IMR-90 (cell line): ENCODE results near the gene SLC13A5. TPM values are rescaled to one million over a fixed set of nuclear protein-coding genes. Genes with fewer than 3 reads are reported as not detected.

ENCODE experiments used
- ATAC-seq: fragments of 200-7000 bp; cut with Tn5 transposase; 2 replicates; pipeline ENCODE4 v1.9.1; 2020; ENCODE audit warnings: low read depth, mild to moderate bottlenecking, moderate library complexity
- BruUV-seq: library from RNA; stranded (reverse); fragments of 400-500 nt; replicated peaks from 2 replicates; lab custom pipeline; 2021; lab: Mats Ljungman, UMichigan
- CTCF ChIA-PET: fragments of 300-600 bp; formaldehyde crosslinking; extraction: SDS; loops from one replicate; lab custom pipeline; 2021; ENCODE audit warnings: antibody characterized with exemption; lab: Yijun Ruan, JAX
- POLR2A ChIA-PET: fragments of 300-600 bp; sonication (Branson Sonifier 250); formaldehyde crosslinking; loops from one replicate; lab custom pipeline; 2022; ENCODE audit warnings: antibody characterized with exemption; ENCODE audit not compliant: unreplicated experiment; lab: Charles Lee
- DNase-seq: peaks from one replicate; pipeline ENCODE4 v3.0.0; 2013
- H2AFZ ChIP-seq: replicated peaks from 2 replicates; pipeline ENCODE3; 2013; ENCODE audit warnings: low read length, mild to moderate bottlenecking; ENCODE audit not compliant: poor library complexity
- H2AK5ac ChIP-seq: 2 replicates; pipeline ENCODE4 v1.6.1; 2013; ENCODE audit warnings: low read depth, low read length, inconsistent platforms
- H2AK9ac ChIP-seq: replicated peaks from 2 replicates; pipeline ENCODE3; 2013; ENCODE audit warnings: mild to moderate bottlenecking, low read depth, low read length, moderate library complexity; ENCODE audit not compliant: poor library complexity
- H2BK120ac ChIP-seq: 2 replicates; pipeline ENCODE4 v1.6.1; 2013; ENCODE audit warnings: low read depth, low read length, inconsistent platforms
- H2BK15ac ChIP-seq: 3 replicates; pipeline ENCODE4 v1.6.1; 2013; ENCODE audit warnings: low read depth, low read length, inconsistent platforms
- H2BK20ac ChIP-seq: 2 replicates; pipeline ENCODE4 v1.6.1; 2013; ENCODE audit warnings: low read depth, mild to moderate bottlenecking, inconsistent platforms, low read length, moderate library complexity
- H2BK5ac ChIP-seq: 2 replicates; pipeline ENCODE4 v1.6.1; 2013; ENCODE audit warnings: mild to moderate bottlenecking, low read depth, low read length, inconsistent platforms; ENCODE audit not compliant: poor library complexity, severe bottlenecking
- H3K14ac ChIP-seq: replicated peaks from 2 replicates; pipeline ENCODE4 v1.6.1; 2013; ENCODE audit warnings: low read depth, low read length, inconsistent platforms
- H3K18ac ChIP-seq: 2 replicates; pipeline ENCODE4 v1.6.1; 2013; ENCODE audit warnings: low read depth, low read length, control low read depth
- H3K23ac ChIP-seq: 2 replicates; pipeline ENCODE4 v1.6.1; 2013; ENCODE audit warnings: low read depth, low read length, inconsistent platforms
- H3K27ac ChIP-seq: 2 replicates; pipeline ENCODE4 v1.5.1; 2013; ENCODE audit warnings: mild to moderate bottlenecking, control low read depth, low read length; ENCODE audit not compliant: insufficient read depth
- H3K27me3 ChIP-seq: 2 replicates; pipeline ENCODE4 v1.6.1; 2013; ENCODE audit warnings: low read length; ENCODE audit not compliant: control insufficient read depth, insufficient read depth
- H3K36me3 ChIP-seq: 2 replicates; pipeline ENCODE4 v1.6.1; 2013; ENCODE audit warnings: low read length, mixed read lengths; ENCODE audit not compliant: control insufficient read depth, insufficient read depth
- H3K4ac ChIP-seq: 2 replicates; pipeline ENCODE4 v1.6.1; 2013; ENCODE audit warnings: low read depth, low read length, inconsistent platforms
- H3K4me1 ChIP-seq: 2 replicates; pipeline ENCODE4 v1.6.1; 2013; ENCODE audit warnings: low read length, mixed read lengths; ENCODE audit not compliant: control insufficient read depth, insufficient read depth
- H3K4me2 ChIP-seq: 2 replicates; pipeline ENCODE4 v1.6.1; 2013; ENCODE audit warnings: low read depth, mild to moderate bottlenecking, control low read depth, low read length, moderate library complexity
- H3K4me3 ChIP-seq: 2 replicates; pipeline ENCODE4 v1.5.1; 2013; ENCODE audit warnings: low read depth, mild to moderate bottlenecking, control low read depth, low read length, moderate library complexity; ENCODE audit not compliant: insufficient read depth
- H3K56ac ChIP-seq: 2 replicates; pipeline ENCODE4 v1.6.1; 2013; ENCODE audit warnings: low read length, inconsistent platforms; ENCODE audit not compliant: insufficient read depth; ENCODE audit errors: extremely low read depth
- H3K79me1 ChIP-seq, 2 experiments: 2 replicates each; pipeline ENCODE4 v1.6.1; 2013; ENCODE audit warnings: low read length in 2 of 2, inconsistent platforms in 1 of 2, low read depth in 1 of 2
- H3K9ac ChIP-seq: 2 replicates; pipeline ENCODE4 v1.6.1; 2013; ENCODE audit warnings: low read depth, low read length, control low read depth
- H3K9me1 ChIP-seq: 2 replicates; pipeline ENCODE4 v1.6.1; 2013; ENCODE audit warnings: low read length, inconsistent platforms; ENCODE audit not compliant: insufficient read depth
- H3K9me3 ChIP-seq: 2 replicates; pipeline ENCODE4 v1.6.1; 2013; ENCODE audit warnings: low read length; ENCODE audit not compliant: control insufficient read depth, insufficient read depth
- H4K20me1 ChIP-seq: 2 replicates; pipeline ENCODE4 v1.6.1; 2013; ENCODE audit warnings: low read length, inconsistent platforms; ENCODE audit not compliant: insufficient read depth
- H4K5ac ChIP-seq: 2 replicates; pipeline ENCODE4 v1.6.1; 2013; ENCODE audit warnings: mild to moderate bottlenecking, low read depth, low read length, control low read depth
- H4K8ac ChIP-seq, 2 experiments: 2 replicates each; pipeline ENCODE4 v1.6.1; 2013; ENCODE audit warnings: low read depth in 2 of 2, low read length in 2 of 2, control low read depth in 1 of 2, inconsistent platforms in 1 of 2
- H4K91ac ChIP-seq: 2 replicates; pipeline ENCODE4 v1.6.1; 2013; ENCODE audit warnings: low read depth, low read length, inconsistent platforms; ENCODE audit not compliant: insufficient read depth
- BHLHE40 ChIP-seq: fragments of 150-350 bp; IDR thresholded peaks from 2 replicates; pipeline ENCODE4 v1.6.1; 2016; ENCODE audit warnings: mild to moderate bottlenecking, low read depth, low read length
- MAFK ChIP-seq: IDR thresholded peaks from 2 replicates; pipeline ENCODE4 v1.6.1; 2012; ENCODE audit warnings: low read depth, low read length, improper control_type of control experiment
- WGBS, 2 experiments: methylation state at CpG; one replicate each; pipeline versions ENCODE4 v1.1.5 to v1.1.7; 2013; ENCODE audit warnings: missing lambda C conversion rate in 2 of 2; ENCODE audit not compliant: insufficient read length in 1 of 2; ENCODE audit errors: extremely low coverage in 2 of 2; 5-methylcytosine and 5-hydroxymethylcytosine counted together
- dilution Hi-C: fragments of 300-500 bp; cut with HindIII; formaldehyde crosslinking; loops from one replicate; pipeline ENCODE4 v1.14.3; 2018; ENCODE audit warnings: low sequenced_read_pairs; ENCODE audit not compliant: unreplicated experiment
- in situ Hi-C: fragments of 300-500 bp; cut with MboI; formaldehyde crosslinking; loops from 3 replicates; pipeline ENCODE4 v1.14.3; 2019; ENCODE audit warnings: low sequenced_read_pairs, inconsistent platforms, mixed read lengths
- intact Hi-C: fragments of 100-400 bp; cut with micrococcal nuclease; formaldehyde crosslinking; loops from 2 replicates; pipeline ENCODE4 v1.10.0; 2022
- polyA plus RNA-seq, 3 experiments: library from polyadenylated mRNA; depleted of rRNA; stranded (reverse); fragments of >200 nt; gene quantifications; 2 replicates each; pipeline ENCODE4 v1.2.3, GENCODE V29; 2012; ENCODE audit warnings: low replicate concordance in 1 of 3
- total RNA-seq: library from RNA; depleted of rRNA; stranded (reverse); fragments of >200 nt; gene quantifications from 2 replicates; pipeline ENCODE4 v1.2.3, GENCODE V29; 2012

Gene SLC13A5
- total and polyA plus RNA-seq, 2 of the 4 experiments (the other 2 are of a cell fraction) = not detected

DNA sequence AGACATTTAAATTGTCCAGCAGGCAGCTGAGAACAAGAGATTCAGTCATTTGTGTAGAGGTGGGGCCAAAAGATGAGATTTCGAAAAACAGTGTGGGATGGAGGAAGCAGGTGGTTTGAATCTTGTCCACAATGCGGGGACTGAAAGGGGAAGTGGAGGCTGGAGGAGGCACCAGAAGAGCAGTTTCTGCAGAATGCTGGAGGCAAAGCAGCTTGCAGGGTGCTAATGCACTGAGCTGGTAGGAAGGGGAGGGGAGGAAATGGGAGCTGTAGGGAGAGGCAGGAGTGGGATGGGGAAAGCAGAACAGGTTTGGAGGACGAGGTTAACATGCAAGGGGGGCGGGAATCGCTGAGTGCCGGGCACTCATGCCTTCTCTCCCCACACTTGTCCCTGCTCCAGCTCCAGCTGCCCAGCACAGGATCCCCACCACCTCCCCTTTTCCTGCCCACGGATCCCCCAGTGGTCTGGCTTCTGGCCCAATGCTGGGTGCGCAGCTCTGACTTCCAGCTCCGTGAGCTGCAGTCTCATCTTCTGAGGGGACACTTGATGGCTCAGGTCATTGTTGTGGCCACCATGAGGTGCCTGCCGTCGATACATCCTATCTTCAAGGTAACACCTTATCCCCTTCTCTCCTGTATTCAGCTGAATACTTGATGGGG lies 52.2 kb downstream of the SLC13A5 start:
- H4K91ac ChIP-seq = no peak overlapping the region
- TF ChIP-seq BHLHE40 (no peak), MAFK (no peak)
- no peak overlapping the region for H3K14ac ChIP-seq
- no peak overlapping the region for H4K8ac ChIP-seq
- no peaks in the 10 kb centered on the region for H3K36me3 ChIP-seq
- POLR2A ChIA-PET = no interaction called here
- CTCF ChIA-PET = interaction anchor here (0.5 kb wide), 1 partner anchor 229 kb away, joined by 3 read pairs; no protein-coding TSS in a partner anchor
- BruUV-seq = no TSS peak
- in situ Hi-C loops (loop anchor here (10.0 kb wide), 3 partner anchors 134 to 354 kb away; partner anchors contain the start of genes RNASEK and TEKT1), dilution Hi-C loops (no loop called here), intact Hi-C loops (loop anchor here (10.0 kb wide), 1 partner anchor 94 kb away; the partner anchor contains the start of gene XAF1)
- no peak overlapping the region for H3K4me3 ChIP-seq
- H3K27ac ChIP-seq = no peak overlapping the region
- H2BK20ac ChIP-seq = no peak overlapping the region
- no peaks in the 10 kb centered on the region for H3K4me1 ChIP-seq
- H2BK5ac ChIP-seq = no peak overlapping the region
- H4K5ac ChIP-seq = no peak overlapping the region
- H2BK15ac ChIP-seq = no peak overlapping the region
- H3K18ac ChIP-seq = no peak overlapping the region
- H3K9me3 ChIP-seq = no peaks in the 10 kb centered on the region
- H2AFZ ChIP-seq = no peak overlapping the region
- H3K4me2 ChIP-seq = no peak overlapping the region
- no peak overlapping the region for H2AK5ac ChIP-seq
- no peaks in the 10 kb centered on the region for H3K9me1 ChIP-seq
- H3K27me3 ChIP-seq = peaks cover 41% of the 10 kb centered on the region
- H3K79me1 ChIP-seq = no peaks in the 10 kb centered on the region
- H4K20me1 ChIP-seq = no peaks in the 10 kb centered on the region
- ATAC-seq (no peak), DNase-seq (no peak)
- H2AK9ac ChIP-seq = no peak overlapping the region
- H3K56ac ChIP-seq = no peak overlapping the region
- no peak overlapping the region for H3K9ac ChIP-seq
- H3K4ac ChIP-seq = no peak overlapping the region
- H2BK120ac ChIP-seq = no peak overlapping the region
- no peak overlapping the region for H3K23ac ChIP-seq
- 54% methylated on average over 3 of the region's 11 CpGs; no CpG with 5 or more reads in 1 of the 2 experiments for WGBS, 2 experiments
